DMS53 (cell line): ENCODE data around the gene VANGL2.

Experiments
- DNase-seq: peaks from one replicate; lab custom pipeline; 2025; lab: John Stamatoyannopoulos, UW

Gene VANGL2

GRCh38 chr1:160406131-160406968 lies 6.0 kb downstream of the VANGL2 start:
- DNase-seq, result no peak

GRCh38 chr1:160407839-160408801 lies 7.8 kb downstream of the VANGL2 start:
- DNase-seq, result no peak

GRCh38 chr1:160408864-160409263 lies 8.5 kb downstream of the VANGL2 start:
- DNase-seq, result no peak

- DNase-seq, result no peak
These were observed 9.1 kb downstream of the VANGL2 start for GRCh38 chr1:160409486-160409885.

- DNase-seq, result no peak
These were observed 10.1 kb downstream of the VANGL2 start for GRCh38 chr1:160410406-160411005.

GRCh38 chr1:160411271-160412027 lies 11.1 kb downstream of the VANGL2 start:
- no peak for DNase-seq

GRCh38 chr1:160412028-160412362 lies 11.6 kb downstream of the VANGL2 start:
- DNase-seq, result no peak

GRCh38 chr1:160413716-160414115 lies 13.4 kb downstream of the VANGL2 start:
- DNase-seq, result no peak

- DNase-seq, result no peak
These were observed 14.5 kb downstream of the VANGL2 start for GRCh38 chr1:160414881-160415280.

- DNase-seq, result no peak
These were observed 15.4 kb downstream of the VANGL2 start for GRCh38 chr1:160415696-160416290.

- DNase-seq, result peak; percentile 75
These were observed 16.0 kb downstream of the VANGL2 start for GRCh38 chr1:160416369-160416768.

- DNase-seq, result no peak
These were observed 18.1 kb downstream of the VANGL2 start for GRCh38 chr1:160418483-160418882.

GRCh38 chr1:160419150-160419837 lies 18.9 kb downstream of the VANGL2 start:
- no peak for DNase-seq

GRCh38 chr1:160419838-160420169 lies 19.4 kb downstream of the VANGL2 start:
- DNase-seq, result no peak

GRCh38 chr1:160420881-160421842 lies 20.8 kb downstream of the VANGL2 start:
- no peak for DNase-seq

- no peak for DNase-seq
These were observed 21.5 kb downstream of the VANGL2 start for GRCh38 chr1:160421881-160422280.

GRCh38 chr1:160423966-160424365 lies 23.6 kb downstream of the VANGL2 start:
- DNase-seq, result no peak

GRCh38 chr1:160425847-160426246 lies 25.5 kb downstream of the VANGL2 start:
- no peak for DNase-seq

GRCh38 chr1:160427625-160428024 lies 27.3 kb downstream of the VANGL2 start:
- no peak for DNase-seq

GRCh38 chr1:160428053-160428452 lies 27.7 kb downstream of the VANGL2 start:
- no peak for DNase-seq
